Measurements from ENCODE around the gene CAD.

DNA sequence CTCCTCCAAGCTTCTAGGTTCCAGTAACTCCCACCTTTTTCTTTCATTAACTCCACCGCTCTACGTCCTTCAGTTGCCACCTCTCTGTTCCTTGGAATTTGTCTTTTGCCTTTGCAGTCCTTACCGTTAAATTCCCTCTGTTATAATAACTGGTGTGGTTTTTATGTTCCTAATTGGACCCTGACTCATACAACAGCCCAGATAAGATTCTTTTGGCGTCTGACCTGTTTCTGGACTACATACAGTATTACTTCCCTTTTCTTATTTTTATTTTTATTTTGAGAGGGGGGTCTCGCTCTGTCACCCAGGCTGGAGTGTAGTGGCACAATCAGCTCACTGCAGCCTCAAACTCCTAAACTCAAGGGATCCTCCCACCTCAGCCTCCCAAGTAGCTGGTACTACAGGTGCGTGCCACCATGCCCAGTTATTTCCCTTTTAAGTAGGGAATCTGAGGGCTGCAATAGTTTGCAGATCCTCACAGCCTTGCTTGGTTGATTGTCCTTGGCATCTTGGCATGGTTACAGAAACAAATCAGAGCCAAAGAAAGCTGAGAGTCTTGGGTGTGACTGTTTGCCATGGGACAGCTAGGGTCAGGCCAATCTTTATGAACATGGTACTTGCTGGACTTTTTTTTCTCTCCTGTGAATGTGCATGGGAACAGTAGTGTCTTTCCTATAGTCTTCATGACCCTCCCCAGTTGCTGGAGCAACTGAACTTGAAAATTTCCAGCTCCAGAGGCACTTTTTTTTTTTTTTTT, 46.4 kb upstream of the CAD start:
- TF ChIP-seq POLR2A (IDR thresholded peaks at IDR 0.05): no peak
- TF ChIP-seq, protein P1, sequence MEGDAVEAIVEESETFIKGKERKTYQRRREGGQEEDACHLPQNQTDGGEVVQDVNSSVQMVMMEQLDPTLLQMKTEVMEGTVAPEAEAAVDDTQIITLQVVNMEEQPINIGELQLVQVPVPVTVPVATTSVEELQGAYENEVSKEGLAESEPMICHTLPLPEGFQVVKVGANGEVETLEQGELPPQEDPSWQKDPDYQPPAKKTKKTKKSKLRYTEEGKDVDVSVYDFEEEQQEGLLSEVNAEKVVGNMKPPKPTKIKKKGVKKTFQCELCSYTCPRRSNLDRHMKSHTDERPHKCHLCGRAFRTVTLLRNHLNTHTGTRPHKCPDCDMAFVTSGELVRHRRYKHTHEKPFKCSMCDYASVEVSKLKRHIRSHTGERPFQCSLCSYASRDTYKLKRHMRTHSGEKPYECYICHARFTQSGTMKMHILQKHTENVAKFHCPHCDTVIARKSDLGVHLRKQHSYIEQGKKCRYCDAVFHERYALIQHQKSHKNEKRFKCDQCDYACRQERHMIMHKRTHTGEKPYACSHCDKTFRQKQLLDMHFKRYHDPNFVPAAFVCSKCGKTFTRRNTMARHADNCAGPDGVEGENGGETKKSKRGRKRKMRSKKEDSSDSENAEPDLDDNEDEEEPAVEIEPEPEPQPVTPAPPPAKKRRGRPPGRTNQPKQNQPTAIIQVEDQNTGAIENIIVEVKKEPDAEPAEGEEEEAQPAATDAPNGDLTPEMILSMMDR (IDR thresholded peaks at IDR 0.05): no peak

Data from esophagus squamous epithelium (tissue), 4 donors.